ENCODE results near the gene EIF5A2. TPM values are rescaled to one million over a fixed set of nuclear protein-coding genes. Genes with fewer than 3 reads are reported as not detected.
"Not testable (repeated sequence)": the region's sequence is repeated elsewhere in the genome, so short reads cannot be mapped to it uniquely, and the experiment has no call there.

Gene EIF5A2
- total RNA-seq, 1 donor from 2014 or later, result 10.5 TPM

- intact Hi-C loops (cut with micrococcal nuclease), result no loop called here
- no peaks in the 10 kb centered on the region for H3K4me1 Mint-ChIP-seq (ENCODE audit: low read depth)
- H3K36me3 Mint-ChIP-seq (ENCODE audit: low read depth), result peaks cover 2% of the 10 kb centered on the region
- H3K27me3 Mint-ChIP-seq (ENCODE audit: insufficient read depth), result peaks cover 3% of the 10 kb centered on the region
- no peak for DNase-seq (ENCODE audit: low spot score)
- no peak overlapping the region for H3K4me3 Mint-ChIP-seq
- H3K9me3 Mint-ChIP-seq, result no peaks in the 10 kb centered on the region
- no peak overlapping the region for H3K27ac Mint-ChIP-seq
Observed at GRCh38 chr3:170889132-170889531, 19.3 kb downstream of the EIF5A2 start.

- intact Hi-C loops (cut with micrococcal nuclease); H3K4me3 Mint-ChIP-seq; H3K4me1 Mint-ChIP-seq (ENCODE audit: low read depth); H3K9me3 Mint-ChIP-seq; DNase-seq (ENCODE audit: low spot score); H3K36me3 Mint-ChIP-seq (ENCODE audit: low read depth); H3K27me3 Mint-ChIP-seq (ENCODE audit: insufficient read depth); H3K27ac Mint-ChIP-seq: not testable (repeated sequence)
Observed at GRCh38 chr3:170884109-170884930, 24.1 kb downstream of the EIF5A2 start.

GRCh38 chr3:170878688-170879087 lies 29.7 kb downstream of the EIF5A2 start:
- H3K9me3 Mint-ChIP-seq; H3K27ac Mint-ChIP-seq; H3K27me3 Mint-ChIP-seq (ENCODE audit: insufficient read depth); intact Hi-C loops (cut with micrococcal nuclease); H3K4me1 Mint-ChIP-seq (ENCODE audit: low read depth); H3K4me3 Mint-ChIP-seq; H3K36me3 Mint-ChIP-seq (ENCODE audit: low read depth); DNase-seq (ENCODE audit: low spot score): not testable (repeated sequence)

GRCh38 chr3:170877311-170877710 lies 31.1 kb downstream of the EIF5A2 start:
- H3K27me3 Mint-ChIP-seq (ENCODE audit: insufficient read depth); H3K4me1 Mint-ChIP-seq (ENCODE audit: low read depth); H3K36me3 Mint-ChIP-seq (ENCODE audit: low read depth); H3K9me3 Mint-ChIP-seq; DNase-seq (ENCODE audit: low spot score); intact Hi-C loops (cut with micrococcal nuclease); H3K27ac Mint-ChIP-seq; H3K4me3 Mint-ChIP-seq: not testable (repeated sequence)

GRCh38 chr3:170876537-170876936 lies 31.9 kb downstream of the EIF5A2 start:
- Mint-ChIP-seq H3K4me1 (ENCODE audit: low read depth) (no peaks in the 10 kb centered on the region), H3K36me3 (ENCODE audit: low read depth) (no peaks in the 10 kb centered on the region)
- intact Hi-C loops (cut with micrococcal nuclease), result no loop called here

GRCh38 chr3:170869645-170870593 lies 38.5 kb downstream of the EIF5A2 start, which contains the start of gene RPL22L1:
Gene RPL22L1 (minus strand): TSS chr3:170870195. CDS start chr3:170870167, 28 bp downstream.
- peak; percentile 90 for DNase-seq (ENCODE audit: low spot score)
- Mint-ChIP-seq H3K9me3 (no peaks in the 10 kb centered on the region), H3K27ac (peak within 1 kb of the TSS; percentile 100), H3K4me1 (ENCODE audit: low read depth) (peaks cover 24% of the 10 kb centered on the region), H3K4me3 (peak within 1 kb of the TSS; percentile 98), H3K27me3 (ENCODE audit: insufficient read depth) (peaks cover 4% of the 10 kb centered on the region), H3K36me3 (ENCODE audit: low read depth) (peaks cover 38% of the 10 kb centered on the region)
- intact Hi-C loops (cut with micrococcal nuclease), result loop anchor here (1.0 to 10.0 kb wide), 12 partner anchors 13 to 1882 kb away; partner anchors contain the start of genes ECT2, EIF5A2, MYNN and PHC3

More at GRCh38 chr3:170876537-170876936, 31.9 kb downstream of the EIF5A2 start:
- H3K4me3 Mint-ChIP-seq, result no peak overlapping the region
- no peaks in the 10 kb centered on the region for H3K9me3 Mint-ChIP-seq
- H3K27me3 Mint-ChIP-seq (ENCODE audit: insufficient read depth), result peaks cover 4% of the 10 kb centered on the region
- H3K27ac Mint-ChIP-seq, result no peak overlapping the region
- DNase-seq (ENCODE audit: low spot score), result no peak

- Mint-ChIP-seq H3K4me1 (ENCODE audit: low read depth) (peaks cover 29% of the 10 kb centered on the region), H3K27me3 (ENCODE audit: insufficient read depth) (peaks cover 2% of the 10 kb centered on the region), H3K27ac (peak overlapping the region; percentile 100), H3K9me3 (no peaks in the 10 kb centered on the region), H3K4me3 (peak overlapping the region; percentile 98), H3K36me3 (ENCODE audit: low read depth) (peaks cover 44% of the 10 kb centered on the region)
- intact Hi-C loops (cut with micrococcal nuclease), result loop anchor here (2.0 to 10.0 kb wide), 6 partner anchors 457 to 1883 kb away; partner anchors contain the start of genes ECT2, PRKCI, TERC and TNIK
- DNase-seq (ENCODE audit: low spot score), result no peak
Observed at GRCh38 chr3:170869239-170869590, 39.2 kb downstream of the EIF5A2 start.

GRCh38 chr3:170868577-170869238 lies 39.7 kb downstream of the EIF5A2 start:
- Mint-ChIP-seq H3K27ac (peak overlapping the region; percentile 100), H3K36me3 (ENCODE audit: low read depth) (peaks cover 44% of the 10 kb centered on the region), H3K27me3 (ENCODE audit: insufficient read depth) (no peaks in the 10 kb centered on the region), H3K4me1 (ENCODE audit: low read depth) (peaks cover 29% of the 10 kb centered on the region), H3K9me3 (no peaks in the 10 kb centered on the region), H3K4me3 (peak overlapping the region; percentile 98)
- no peak for DNase-seq (ENCODE audit: low spot score)
- intact Hi-C loops (cut with micrococcal nuclease), result loop anchor here (2.0 to 10.0 kb wide), 6 partner anchors 456 to 1884 kb away; partner anchors contain the start of genes ECT2, PRKCI, TERC and TNIK

- Mint-ChIP-seq H3K36me3 (ENCODE audit: low read depth) (peaks cover 44% of the 10 kb centered on the region), H3K9me3 (no peaks in the 10 kb centered on the region), H3K4me3 (peak overlapping the region; percentile 70), H3K27ac (peak overlapping the region; percentile 54), H3K27me3 (ENCODE audit: insufficient read depth) (no peaks in the 10 kb centered on the region), H3K4me1 (ENCODE audit: low read depth) (peaks cover 29% of the 10 kb centered on the region)
- no peak for DNase-seq (ENCODE audit: low spot score)
- intact Hi-C loops (cut with micrococcal nuclease), result loop anchor here (5.0 to 10.0 kb wide), 4 partner anchors 455 to 1885 kb away; partner anchors contain the start of genes ECT2 and PRKCI
Observed at GRCh38 chr3:170867143-170867937, 41.1 kb downstream of the EIF5A2 start.

- Mint-ChIP-seq H3K4me1 (ENCODE audit: low read depth) (peaks cover 29% of the 10 kb centered on the region), H3K4me3 (peak overlapping the region; percentile 30), H3K36me3 (ENCODE audit: low read depth) (peaks cover 44% of the 10 kb centered on the region), H3K27me3 (ENCODE audit: insufficient read depth) (no peaks in the 10 kb centered on the region), H3K27ac (no peak overlapping the region), H3K9me3 (no peaks in the 10 kb centered on the region)
- intact Hi-C loops (cut with micrococcal nuclease), result loop anchor here (5.0 to 10.0 kb wide), 4 partner anchors 454 to 1886 kb away; partner anchors contain the start of genes ECT2 and PRKCI
- DNase-seq (ENCODE audit: low spot score), result no peak
Observed at GRCh38 chr3:170866499-170866898, 41.9 kb downstream of the EIF5A2 start.

GRCh38 chr3:170865209-170866094 lies 43.0 kb downstream of the EIF5A2 start:
- no peak for DNase-seq (ENCODE audit: low spot score)
- no peak overlapping the region for H3K27ac Mint-ChIP-seq
- intact Hi-C loops (cut with micrococcal nuclease), result loop anchor here (5.0 to 10.0 kb wide), 4 partner anchors 453 to 1887 kb away; partner anchors contain the start of genes ECT2 and PRKCI
- H3K27me3 Mint-ChIP-seq (ENCODE audit: insufficient read depth), result no peaks in the 10 kb centered on the region
- H3K4me1 Mint-ChIP-seq (ENCODE audit: low read depth), result peaks cover 23% of the 10 kb centered on the region
- H3K4me3 Mint-ChIP-seq, result no peak overlapping the region
- H3K9me3 Mint-ChIP-seq, result no peaks in the 10 kb centered on the region
- peaks cover 44% of the 10 kb centered on the region for H3K36me3 Mint-ChIP-seq (ENCODE audit: low read depth)
